ENCODE measurements around the gene GAREM1.
"Not testable (repeated sequence)": the region's sequence is repeated elsewhere in the genome, so short reads cannot be mapped to it uniquely, and the experiment has no call there.

GAREM1 gene

GRCh38 chr18:32475069-32475468 lies 4.4 kb upstream of the GAREM1 start:
- not testable (repeated sequence) for H3K27me3 ChIP-seq (ENCODE audit: low read depth, low read length); H3K9me3 ChIP-seq (ENCODE audit: control insufficient read depth in 1 of 2, low read length in 2 of 2); H3K36me3 ChIP-seq (ENCODE audit: control insufficient read depth in 1 of 2, insufficient read depth in 2 of 2, low read length in 2 of 2); H3K4me3 ChIP-seq (ENCODE audit: low read depth in 1 of 2, low read length in 2 of 2); H3K4me1 ChIP-seq (ENCODE audit: control insufficient read depth in 1 of 2, insufficient read depth in 2 of 2, low read length in 2 of 2); H3K27ac ChIP-seq (ENCODE audit: low read length)

GRCh38 chr18:32473325-32473724 lies 2.6 kb upstream of the GAREM1 start:
- Histone ChIP-seq H3K27me3 (ENCODE audit: low read depth, low read length) (no peaks in the 10 kb centered on the region), H3K4me1 (ENCODE audit: control insufficient read depth in 1 of 2, insufficient read depth in 2 of 2, low read length in 2 of 2) (peaks cover 0 to 2% of the 10 kb centered on the region in 2 donors), H3K36me3 (ENCODE audit: control insufficient read depth in 1 of 2, insufficient read depth in 2 of 2, low read length in 2 of 2) (no peaks in the 10 kb centered on the region), H3K9me3 (ENCODE audit: control insufficient read depth in 1 of 2, low read length in 2 of 2) (no peaks in the 10 kb centered on the region), H3K27ac (ENCODE audit: low read length) (no peak overlapping the region), H3K4me3 (ENCODE audit: low read depth in 1 of 2, low read length in 2 of 2) (no peak overlapping the region)

- H3K27me3 ChIP-seq (ENCODE audit: low read depth, low read length) = no peaks in the 10 kb centered on the region
- no peaks in the 10 kb centered on the region for H3K9me3 ChIP-seq (ENCODE audit: control insufficient read depth in 1 of 2, low read length in 2 of 2)
- no peak overlapping the region for H3K27ac ChIP-seq (ENCODE audit: low read length)
- H3K4me3 ChIP-seq (ENCODE audit: low read depth in 1 of 2, low read length in 2 of 2) = no peak overlapping the region
- peaks cover 0 to 7% of the 10 kb centered on the region in 2 donors for H3K4me1 ChIP-seq (ENCODE audit: control insufficient read depth in 1 of 2, insufficient read depth in 2 of 2, low read length in 2 of 2)
- H3K36me3 ChIP-seq (ENCODE audit: control insufficient read depth in 1 of 2, insufficient read depth in 2 of 2, low read length in 2 of 2) = no peaks in the 10 kb centered on the region
Observed at GRCh38 chr18:32472841-32473240, 2.2 kb upstream of the GAREM1 start.

- Histone ChIP-seq H3K4me1 (ENCODE audit: control insufficient read depth in 1 of 2, insufficient read depth in 2 of 2, low read length in 2 of 2) (peaks cover 0 to 12% of the 10 kb centered on the region in 2 donors), H3K9me3 (ENCODE audit: control insufficient read depth in 1 of 2, low read length in 2 of 2) (no peaks in the 10 kb centered on the region), H3K27ac (ENCODE audit: low read length) (no peak overlapping the region), H3K4me3 (ENCODE audit: low read depth in 1 of 2, low read length in 2 of 2) (peak overlapping the region in 1 of 2 donors; percentile 89), H3K27me3 (ENCODE audit: low read depth, low read length) (no peaks in the 10 kb centered on the region), H3K36me3 (ENCODE audit: control insufficient read depth in 1 of 2, insufficient read depth in 2 of 2, low read length in 2 of 2) (no peaks in the 10 kb centered on the region)
Observed at GRCh38 chr18:32470460-32470713, 295 bp downstream of the GAREM1 start.

- Histone ChIP-seq H3K27me3 (ENCODE audit: low read depth, low read length) (no peaks in the 10 kb centered on the region), H3K4me1 (ENCODE audit: control insufficient read depth in 1 of 2, insufficient read depth in 2 of 2, low read length in 2 of 2) (peaks cover 0 to 12% of the 10 kb centered on the region in 2 donors), H3K36me3 (ENCODE audit: control insufficient read depth in 1 of 2, insufficient read depth in 2 of 2, low read length in 2 of 2) (no peaks in the 10 kb centered on the region), H3K9me3 (ENCODE audit: control insufficient read depth in 1 of 2, low read length in 2 of 2) (no peaks in the 10 kb centered on the region), H3K27ac (ENCODE audit: low read length) (peak overlapping the region; percentile 52), H3K4me3 (ENCODE audit: low read depth in 1 of 2, low read length in 2 of 2) (peak overlapping the region; percentile 71 to 89)
Observed at GRCh38 chr18:32469691-32470459, 807 bp downstream of the GAREM1 start.

- H3K4me1 ChIP-seq (ENCODE audit: control insufficient read depth in 1 of 2, insufficient read depth in 2 of 2, low read length in 2 of 2) = peaks cover 0 to 12% of the 10 kb centered on the region in 2 donors
- no peaks in the 10 kb centered on the region for H3K9me3 ChIP-seq (ENCODE audit: control insufficient read depth in 1 of 2, low read length in 2 of 2)
- no peaks in the 10 kb centered on the region for H3K27me3 ChIP-seq (ENCODE audit: low read depth, low read length)
- peak overlapping the region; percentile 71 to 89 for H3K4me3 ChIP-seq (ENCODE audit: low read depth in 1 of 2, low read length in 2 of 2)
- no peaks in the 10 kb centered on the region for H3K36me3 ChIP-seq (ENCODE audit: control insufficient read depth in 1 of 2, insufficient read depth in 2 of 2, low read length in 2 of 2)
- peak overlapping the region; percentile 52 for H3K27ac ChIP-seq (ENCODE audit: low read length)
Observed at GRCh38 chr18:32469190-32469651, 1.5 kb downstream of the GAREM1 start.

GRCh38 chr18:32468147-32468845 lies 2.4 kb downstream of the GAREM1 start:
- no peaks in the 10 kb centered on the region for H3K9me3 ChIP-seq (ENCODE audit: control insufficient read depth in 1 of 2, low read length in 2 of 2)
- no peaks in the 10 kb centered on the region for H3K36me3 ChIP-seq (ENCODE audit: control insufficient read depth in 1 of 2, insufficient read depth in 2 of 2, low read length in 2 of 2)
- peak overlapping the region; percentile 71 to 89 for H3K4me3 ChIP-seq (ENCODE audit: low read depth in 1 of 2, low read length in 2 of 2)
- peaks cover 0 to 12% of the 10 kb centered on the region in 2 donors for H3K4me1 ChIP-seq (ENCODE audit: control insufficient read depth in 1 of 2, insufficient read depth in 2 of 2, low read length in 2 of 2)
- H3K27me3 ChIP-seq (ENCODE audit: low read depth, low read length) = no peaks in the 10 kb centered on the region
- no peak overlapping the region for H3K27ac ChIP-seq (ENCODE audit: low read length)

- H3K4me1 ChIP-seq (ENCODE audit: control insufficient read depth in 1 of 2, insufficient read depth in 2 of 2, low read length in 2 of 2) = no peaks in the 10 kb centered on the region
- no peaks in the 10 kb centered on the region for H3K36me3 ChIP-seq (ENCODE audit: control insufficient read depth in 1 of 2, insufficient read depth in 2 of 2, low read length in 2 of 2)
- H3K27me3 ChIP-seq (ENCODE audit: low read depth, low read length) = no peaks in the 10 kb centered on the region
- H3K27ac ChIP-seq (ENCODE audit: low read length) = no peak overlapping the region
- no peak overlapping the region for H3K4me3 ChIP-seq (ENCODE audit: low read depth in 1 of 2, low read length in 2 of 2)
- no peaks in the 10 kb centered on the region for H3K9me3 ChIP-seq (ENCODE audit: control insufficient read depth in 1 of 2, low read length in 2 of 2)
Observed at GRCh38 chr18:32461709-32462272, 8.9 kb downstream of the GAREM1 start.

GRCh38 chr18:32460171-32460731 lies 10.4 kb downstream of the GAREM1 start:
- Histone ChIP-seq H3K4me3 (ENCODE audit: low read depth in 1 of 2, low read length in 2 of 2) (peak overlapping the region in 1 of 2 donors; percentile 7), H3K36me3 (ENCODE audit: control insufficient read depth in 1 of 2, insufficient read depth in 2 of 2, low read length in 2 of 2) (no peaks in the 10 kb centered on the region), H3K27me3 (ENCODE audit: low read depth, low read length) (no peaks in the 10 kb centered on the region), H3K27ac (ENCODE audit: low read length) (no peak overlapping the region), H3K9me3 (ENCODE audit: control insufficient read depth in 1 of 2, low read length in 2 of 2) (no peaks in the 10 kb centered on the region), H3K4me1 (ENCODE audit: control insufficient read depth in 1 of 2, insufficient read depth in 2 of 2, low read length in 2 of 2) (peaks cover 0 to 5% of the 10 kb centered on the region in 2 donors)

GRCh38 chr18:32459361-32460101 lies 11.2 kb downstream of the GAREM1 start:
- Histone ChIP-seq H3K27me3 (ENCODE audit: low read depth, low read length) (no peaks in the 10 kb centered on the region), H3K9me3 (ENCODE audit: control insufficient read depth in 1 of 2, low read length in 2 of 2) (no peaks in the 10 kb centered on the region), H3K4me3 (ENCODE audit: low read depth in 1 of 2, low read length in 2 of 2) (no peak overlapping the region), H3K4me1 (ENCODE audit: control insufficient read depth in 1 of 2, insufficient read depth in 2 of 2, low read length in 2 of 2) (peaks cover 0 to 12% of the 10 kb centered on the region in 2 donors), H3K36me3 (ENCODE audit: control insufficient read depth in 1 of 2, insufficient read depth in 2 of 2, low read length in 2 of 2) (no peaks in the 10 kb centered on the region), H3K27ac (ENCODE audit: low read length) (no peak overlapping the region)

- H3K4me3 ChIP-seq (ENCODE audit: low read depth in 1 of 2, low read length in 2 of 2) = no peak overlapping the region
- peaks cover 0 to 15% of the 10 kb centered on the region in 2 donors for H3K4me1 ChIP-seq (ENCODE audit: control insufficient read depth in 1 of 2, insufficient read depth in 2 of 2, low read length in 2 of 2)
- no peak overlapping the region for H3K27ac ChIP-seq (ENCODE audit: low read length)
- H3K27me3 ChIP-seq (ENCODE audit: low read depth, low read length) = no peaks in the 10 kb centered on the region
- no peaks in the 10 kb centered on the region for H3K9me3 ChIP-seq (ENCODE audit: control insufficient read depth in 1 of 2, low read length in 2 of 2)
- no peaks in the 10 kb centered on the region for H3K36me3 ChIP-seq (ENCODE audit: control insufficient read depth in 1 of 2, insufficient read depth in 2 of 2, low read length in 2 of 2)
Observed at GRCh38 chr18:32455361-32455760, 15.3 kb downstream of the GAREM1 start.

Data from muscle layer of duodenum (tissue), 2 donors.